ENCODE results near the gene SPDYE6. TPM values are rescaled to one million over a fixed set of nuclear protein-coding genes. Genes with fewer than 3 reads are reported as not detected.
A peak's percentile ranks its signal among the peaks of the same experiment; 100 is the strongest.
"Not testable (repeated sequence)": the region's sequence is repeated elsewhere in the genome, so short reads cannot be mapped to it uniquely, and the experiment has no call there.

Gene SPDYE6
- polyA plus RNA-seq, result 4.3 TPM
- long read RNA-seq, donor 1, result 0 reads
- long read RNA-seq, donor 2, result 0 reads
- long read RNA-seq, donor 3, result 0 reads
- long read RNA-seq, donor 4, result 0 reads
- long read RNA-seq, donor 5, result 0 reads
- long read RNA-seq, donor 6, result 0 reads
- long read RNA-seq, donor 7, result 0 reads
- long read RNA-seq, donor 8, partial matches to known transcripts, result 20 of 20 reads
- long read RNA-seq, donor 8, other reads (novel, unspliced or antisense), result 0 of 20 reads
- long read RNA-seq, donor 9, result 0 reads
- long read RNA-seq, donor 10, result 0 reads
- long read RNA-seq, donor 11, result 0 reads

GRCh38 chr7:102356344-102356743 is at the start of gene SPDYE6:
SPDYE6 (minus strand) TSS chr7:102356444; CDS start chr7:102356023, 421 bp downstream.
- not testable (repeated sequence) for H3K4me1 ChIP-seq (ENCODE audit: control insufficient read depth, insufficient read depth, low read length); H3K27me3 ChIP-seq (ENCODE audit: control insufficient read depth, insufficient read depth, low read length)
- WGBS (ENCODE audit: insufficient coverage, low lambda C conversion rate), result no CpG with 5 or more reads among the region's 6 CpGs

GRCh38 chr7:102404862-102405188 is 48.6 kb upstream of the SPDYE6 start:
- H3K4me3 ChIP-seq (ENCODE audit: low read length); DNase-seq; H3K27ac ChIP-seq (ENCODE audit: low read length); H3K27me3 ChIP-seq (ENCODE audit: control insufficient read depth, insufficient read depth, low read length); H3K4me1 ChIP-seq (ENCODE audit: control insufficient read depth, insufficient read depth, low read length); H3K9me3 ChIP-seq (ENCODE audit: control insufficient read depth, low read depth, low read length): not testable (repeated sequence)
- no CpG with 5 or more reads among the region's 5 CpGs for WGBS (ENCODE audit: insufficient coverage, low lambda C conversion rate)
- peaks cover 86% of the 10 kb centered on the region for H3K36me3 ChIP-seq (ENCODE audit: control insufficient read depth, insufficient read depth, low read length)

More at GRCh38 chr7:102356344-102356743, at the start of gene SPDYE6:
- DNase-seq; H3K27ac ChIP-seq (ENCODE audit: low read length); H3K9me3 ChIP-seq (ENCODE audit: control insufficient read depth, low read depth, low read length); H3K4me3 ChIP-seq (ENCODE audit: low read length); H3K36me3 ChIP-seq (ENCODE audit: control insufficient read depth, insufficient read depth, low read length): not testable (repeated sequence)

- no CpG with 5 or more reads among the region's 15 CpGs for WGBS (ENCODE audit: insufficient coverage, low lambda C conversion rate)
- no peak overlapping the region for H3K4me3 ChIP-seq (ENCODE audit: low read length)
- peaks cover 86% of the 10 kb centered on the region for H3K36me3 ChIP-seq (ENCODE audit: control insufficient read depth, insufficient read depth, low read length)
- H3K9me3 ChIP-seq (ENCODE audit: control insufficient read depth, low read depth, low read length), result no peaks in the 10 kb centered on the region
- peaks cover 2% of the 10 kb centered on the region for H3K4me1 ChIP-seq (ENCODE audit: control insufficient read depth, insufficient read depth, low read length)
- H3K27me3 ChIP-seq (ENCODE audit: control insufficient read depth, insufficient read depth, low read length), result no peaks in the 10 kb centered on the region
- H3K27ac ChIP-seq (ENCODE audit: low read length), result no peak overlapping the region
- DNase-seq, result peak; percentile 58 to 61
Observed at GRCh38 chr7:102404005-102404861, 48.0 kb upstream of the SPDYE6 start.

- no peaks in the 10 kb centered on the region for H3K27me3 ChIP-seq (ENCODE audit: control insufficient read depth, insufficient read depth, low read length)
- peaks cover 2% of the 10 kb centered on the region for H3K4me1 ChIP-seq (ENCODE audit: control insufficient read depth, insufficient read depth, low read length)
- H3K4me3 ChIP-seq (ENCODE audit: low read length), result no peak overlapping the region
- no peak overlapping the region for H3K27ac ChIP-seq (ENCODE audit: low read length)
- no peak for DNase-seq
- no CpG with 5 or more reads among the region's 3 CpGs for WGBS (ENCODE audit: insufficient coverage, low lambda C conversion rate)
- no peaks in the 10 kb centered on the region for H3K9me3 ChIP-seq (ENCODE audit: control insufficient read depth, low read depth, low read length)
- peaks cover 83% of the 10 kb centered on the region for H3K36me3 ChIP-seq (ENCODE audit: control insufficient read depth, insufficient read depth, low read length)
Observed at GRCh38 chr7:102403563-102403962, 47.3 kb upstream of the SPDYE6 start.

GRCh38 chr7:102400360-102400759 is 44.1 kb upstream of the SPDYE6 start:
- no peaks in the 10 kb centered on the region for H3K27me3 ChIP-seq (ENCODE audit: control insufficient read depth, insufficient read depth, low read length)
- no CpG with 5 or more reads among the region's 5 CpGs for whole genome bisulfite sequencing (ENCODE audit: insufficient coverage, low lambda C conversion rate)
- peaks cover 52% of the 10 kb centered on the region for H3K36me3 ChIP-seq (ENCODE audit: control insufficient read depth, insufficient read depth, low read length)
- H3K27ac ChIP-seq (ENCODE audit: low read length), result no peak overlapping the region
- H3K4me3 ChIP-seq (ENCODE audit: low read length), result no peak overlapping the region
- no peak for DNase-seq
- peaks cover 8% of the 10 kb centered on the region for H3K4me1 ChIP-seq (ENCODE audit: control insufficient read depth, insufficient read depth, low read length)
- no peaks in the 10 kb centered on the region for H3K9me3 ChIP-seq (ENCODE audit: control insufficient read depth, low read depth, low read length)

GRCh38 chr7:102398543-102398942 is 42.3 kb upstream of the SPDYE6 start:
- no peak overlapping the region for H3K27ac ChIP-seq (ENCODE audit: low read length)
- H3K4me3 ChIP-seq (ENCODE audit: low read length), result no peak overlapping the region
- H3K27me3 ChIP-seq (ENCODE audit: control insufficient read depth, insufficient read depth, low read length), result no peaks in the 10 kb centered on the region
- no peaks in the 10 kb centered on the region for H3K9me3 ChIP-seq (ENCODE audit: control insufficient read depth, low read depth, low read length)
- DNase-seq, result no peak
- peaks cover 40% of the 10 kb centered on the region for H3K36me3 ChIP-seq (ENCODE audit: control insufficient read depth, insufficient read depth, low read length)
- H3K4me1 ChIP-seq (ENCODE audit: control insufficient read depth, insufficient read depth, low read length), result peaks cover 8% of the 10 kb centered on the region
- WGBS (ENCODE audit: insufficient coverage, low lambda C conversion rate), result no CpG with 5 or more reads among the region's 8 CpGs

- Histone ChIP-seq H3K4me1 (ENCODE audit: control insufficient read depth, insufficient read depth, low read length) (peaks cover 8% of the 10 kb centered on the region), H3K9me3 (ENCODE audit: control insufficient read depth, low read depth, low read length) (no peaks in the 10 kb centered on the region), H3K27ac (ENCODE audit: low read length) (peak overlapping the region; percentile 90), H3K27me3 (ENCODE audit: control insufficient read depth, insufficient read depth, low read length) (no peaks in the 10 kb centered on the region), H3K36me3 (ENCODE audit: control insufficient read depth, insufficient read depth, low read length) (peaks cover 34% of the 10 kb centered on the region), H3K4me3 (ENCODE audit: low read length) (peak overlapping the region; percentile 97)
- WGBS (ENCODE audit: insufficient coverage, low lambda C conversion rate), result no CpG with 5 or more reads among the region's 12 CpGs
- no peak for DNase-seq
Observed at GRCh38 chr7:102396710-102397019, 40.4 kb upstream of the SPDYE6 start.

- peaks cover 8% of the 10 kb centered on the region for H3K4me1 ChIP-seq (ENCODE audit: control insufficient read depth, insufficient read depth, low read length)
- peak; percentile 88 to 93 for DNase-seq
- no peaks in the 10 kb centered on the region for H3K9me3 ChIP-seq (ENCODE audit: control insufficient read depth, low read depth, low read length)
- no CpG with 5 or more reads among the region's 59 CpGs for WGBS (ENCODE audit: insufficient coverage, low lambda C conversion rate)
- peak within 1 kb of the TSS; percentile 93 for H3K27ac ChIP-seq (ENCODE audit: low read length)
- H3K27me3 ChIP-seq (ENCODE audit: control insufficient read depth, insufficient read depth, low read length), result no peaks in the 10 kb centered on the region
- H3K36me3 ChIP-seq (ENCODE audit: control insufficient read depth, insufficient read depth, low read length), result peaks cover 33% of the 10 kb centered on the region
- H3K4me3 ChIP-seq (ENCODE audit: low read length), result peak within 1 kb of the TSS; percentile 97
Observed at GRCh38 chr7:102395873-102396709, 39.8 kb upstream of the SPDYE6 start, which contains the start of gene PRKRIP1. PRKRIP1 (plus strand) TSS chr7:102396363; CDS start chr7:102396412, 49 bp downstream.

GRCh38 chr7:102395592-102395872 is 39.3 kb upstream of the SPDYE6 start:
- no CpG with 5 or more reads among the region's 9 CpGs for WGBS (ENCODE audit: insufficient coverage, low lambda C conversion rate)
- peak overlapping the region; percentile 93 for H3K27ac ChIP-seq (ENCODE audit: low read length)
- no peak for DNase-seq
- H3K4me1 ChIP-seq (ENCODE audit: control insufficient read depth, insufficient read depth, low read length), result peaks cover 8% of the 10 kb centered on the region
- H3K4me3 ChIP-seq (ENCODE audit: low read length), result peak overlapping the region; percentile 97
- H3K27me3 ChIP-seq (ENCODE audit: control insufficient read depth, insufficient read depth, low read length), result no peaks in the 10 kb centered on the region
- peaks cover 29% of the 10 kb centered on the region for H3K36me3 ChIP-seq (ENCODE audit: control insufficient read depth, insufficient read depth, low read length)
- H3K9me3 ChIP-seq (ENCODE audit: control insufficient read depth, low read depth, low read length), result no peaks in the 10 kb centered on the region

GRCh38 chr7:102393467-102393866 is 37.2 kb upstream of the SPDYE6 start:
- no peaks in the 10 kb centered on the region for H3K9me3 ChIP-seq (ENCODE audit: control insufficient read depth, low read depth, low read length)
- no peaks in the 10 kb centered on the region for H3K27me3 ChIP-seq (ENCODE audit: control insufficient read depth, insufficient read depth, low read length)
- no peak overlapping the region for H3K4me3 ChIP-seq (ENCODE audit: low read length)
- no peak overlapping the region for H3K27ac ChIP-seq (ENCODE audit: low read length)
- peaks cover 15% of the 10 kb centered on the region for H3K36me3 ChIP-seq (ENCODE audit: control insufficient read depth, insufficient read depth, low read length)
- H3K4me1 ChIP-seq (ENCODE audit: control insufficient read depth, insufficient read depth, low read length), result peaks cover 8% of the 10 kb centered on the region
- DNase-seq, result no peak
- no CpG with 5 or more reads among the region's 9 CpGs for WGBS (ENCODE audit: insufficient coverage, low lambda C conversion rate)
